HEK293 (cell line): ENCODE measurements around the gene ANKRD33.
A peak's percentile ranks its signal among the peaks of the same experiment; 100 is the strongest.

ENCODE experiments used
- CTCF ChIA-PET: fragments of 350-600 bp; formaldehyde crosslinking; extraction: SDS; loops from one replicate; lab custom pipeline; 2021; ENCODE audit warnings: antibody characterized with exemption; lab: Yijun Ruan, JAX
- POLR2A ChIA-PET: fragments of 300-600 bp; formaldehyde crosslinking; extraction: SDS; loops from one replicate; lab custom pipeline; 2020; ENCODE audit warnings: antibody characterized with exemption, inconsistent platforms; lab: Yijun Ruan, JAX
- H3K27ac ChIP-seq: fragments of 200-500 bp; sonication (Bioruptor generic); 2 replicates; pipeline ENCODE4 v1.5.1; 2014; ENCODE audit warnings: low read depth, low read length, control low read depth, inconsistent platforms; ENCODE audit errors: extremely low read depth
- H3K36me3 ChIP-seq, 2 experiments: fragments of 200-500 bp in 1 of 2; sonication (Bioruptor generic) in 1 of 2; 1 replicate in 1 of 2; 2 replicates in 1 of 2; pipeline ENCODE4 v1.5.1; 2014 to 2017; ENCODE audit warnings: inconsistent platforms in 2 of 2, low read length in 2 of 2; ENCODE audit not compliant: control insufficient read depth in 2 of 2, insufficient read depth in 1 of 2
- H3K4me1 ChIP-seq: fragments of 200-500 bp; sonication (Bioruptor generic); 2 replicates; pipeline ENCODE4 v1.5.1; 2014; ENCODE audit warnings: mild to moderate bottlenecking, low read length, inconsistent platforms; ENCODE audit not compliant: control insufficient read depth, insufficient read depth
- H3K4me3 ChIP-seq: 2 replicates; pipeline ENCODE4 v1.5.1; 2011; ENCODE audit warnings: low read depth, mild to moderate bottlenecking, control low read depth, low read length, moderate library complexity
- H3K9me3 ChIP-seq: fragments of 200-500 bp; sonication (Bioruptor generic); 2 replicates; pipeline ENCODE4 v1.5.1; 2014; ENCODE audit warnings: low read depth, low read length, inconsistent platforms; ENCODE audit not compliant: control insufficient read depth, insufficient read depth
- PRDM10 ChIP-seq: fragments of 450-650 bp; formaldehyde crosslinking; IDR thresholded peaks from 2 replicates; pipeline ENCODE4 v1.5.1; 2016; ENCODE audit warnings: missing biosample characterization, missing genetic modification characterization
- YY1 ChIP-seq: fragments of 450-650 bp; formaldehyde crosslinking; IDR thresholded peaks from 2 replicates; pipeline ENCODE4 v1.5.1; 2018; ENCODE audit warnings: missing biosample characterization, missing genetic modification characterization
- ZBTB10 ChIP-seq: fragments of 450-650 bp; formaldehyde crosslinking; IDR thresholded peaks from 2 replicates; pipeline ENCODE4 v1.5.1; 2016; ENCODE audit warnings: missing biosample characterization, missing genetic modification characterization
- ZBTB48 ChIP-seq: fragments of 450-650 bp; formaldehyde crosslinking; IDR thresholded peaks from 2 replicates; pipeline ENCODE4 v1.5.1; 2016; ENCODE audit warnings: missing biosample characterization, missing genetic modification characterization
- ZBTB6 ChIP-seq: fragments of 450-650 bp; formaldehyde crosslinking; IDR thresholded peaks from 2 replicates; pipeline ENCODE4 v1.5.1; 2017; ENCODE audit warnings: missing biosample characterization, missing genetic modification characterization
- ZBTB7A ChIP-seq: fragments of 450-650 bp; formaldehyde crosslinking; IDR thresholded peaks from 2 replicates; pipeline ENCODE4 v1.5.1; 2016; ENCODE audit warnings: low read depth, missing biosample characterization, missing genetic modification characterization
- ZIC2 ChIP-seq: fragments of 450-650 bp; formaldehyde crosslinking; IDR thresholded peaks from 2 replicates; pipeline ENCODE4 v1.5.1; 2016; ENCODE audit warnings: missing biosample characterization, missing genetic modification characterization
- ZNF184 ChIP-seq: fragments of 450-650 bp; IDR thresholded peaks from 2 replicates; pipeline ENCODE4 v1.5.1; 2018; ENCODE audit warnings: missing biosample characterization, mild to moderate bottlenecking, missing genetic modification characterization
- ZNF2 ChIP-seq: fragments of 450-650 bp; formaldehyde crosslinking; IDR thresholded peaks from 2 replicates; pipeline ENCODE4 v1.5.1; 2016; ENCODE audit warnings: missing biosample characterization, missing genetic modification characterization
- ZNF239 ChIP-seq: fragments of 450-650 bp; formaldehyde crosslinking; IDR thresholded peaks from 2 replicates; pipeline ENCODE4 v1.5.1; 2016; ENCODE audit warnings: missing biosample characterization, missing genetic modification characterization
- ZNF555 ChIP-seq: fragments of 450-650 bp; formaldehyde crosslinking; conservative IDR thresholded peaks from 2 replicates; pipeline ENCODE4 v1.5.1; 2017; ENCODE audit warnings: missing biosample characterization, mild to moderate bottlenecking, missing genetic modification characterization, inconsistent platforms
- ZNF558 ChIP-seq: fragments of 450-650 bp; formaldehyde crosslinking; IDR thresholded peaks from 2 replicates; pipeline ENCODE4 v1.5.1; 2016; ENCODE audit warnings: missing biosample characterization, missing genetic modification characterization
- ZNF561 ChIP-seq: fragments of 450-650 bp; IDR thresholded peaks from 2 replicates; pipeline ENCODE4 v1.5.1; 2018; ENCODE audit warnings: missing biosample characterization, missing genetic modification characterization, borderline replicate concordance
- ZSCAN4 ChIP-seq: fragments of 450-650 bp; formaldehyde crosslinking; IDR thresholded peaks from 2 replicates; pipeline ENCODE4 v1.5.1; 2017; ENCODE audit warnings: missing biosample characterization, missing genetic modification characterization

The ANKRD33 gene

GRCh38 chr12:51921017-51921725 is 33.3 kb downstream of the ANKRD33 start:
- peaks cover 4% of the 10 kb centered on the region; the same call in 1 of the 2 replicates for H3K4me1 ChIP-seq
- H3K27ac ChIP-seq: no peak overlapping the region
- H3K36me3 ChIP-seq: no peaks in the 10 kb centered on the region
- H3K9me3 ChIP-seq: no peaks in the 10 kb centered on the region
- TF ChIP-seq ZIC2 (tag by site-specific recombination): peak; percentile 64
- TF ChIP-seq ZNF184 (tag by site-specific recombination): no peak
- TF ChIP-seq PRDM10 (tag by site-specific recombination): peak; percentile 47
- H3K4me3 ChIP-seq: no peak overlapping the region
- ChIA-PET POLR2A (no interaction called here), CTCF (interaction anchor here (0.5 to 3.6 kb wide), 7 partner anchors 9 to 107 kb away, joined by 3 to 40 read pairs (median 6); no protein-coding TSS in a partner anchor)

GRCh38 chr12:51922146-51922545 is 34.2 kb downstream of the ANKRD33 start:
- H3K36me3 ChIP-seq: no peaks in the 10 kb centered on the region
- no peak overlapping the region for H3K27ac ChIP-seq
- no peak overlapping the region for H3K4me3 ChIP-seq
- ChIA-PET POLR2A (no interaction called here), CTCF (interaction anchor here (0.5 to 3.6 kb wide), 18 partner anchors 10 to 200 kb away, joined by 3 to 40 read pairs (median 6); no protein-coding TSS in a partner anchor)
- H3K4me1 ChIP-seq: peaks cover 4% of the 10 kb centered on the region; the same call in 1 of the 2 replicates
- TF ChIP-seq YY1 (tag by site-specific recombination): no peak
- no peak for TF ChIP-seq ZBTB7A (tag by site-specific recombination)
- H3K9me3 ChIP-seq: no peaks in the 10 kb centered on the region

- POLR2A ChIA-PET: no interaction called here
- Histone ChIP-seq H3K9me3 (no peaks in the 10 kb centered on the region), H3K4me1 (peaks cover 4% of the 10 kb centered on the region; the same call in 1 of the 2 replicates), H3K36me3 (no peaks in the 10 kb centered on the region), H3K4me3 (no peak overlapping the region), H3K27ac (no peak overlapping the region)
- CTCF ChIA-PET: interaction anchor here (0.5 to 3.6 kb wide), 33 partner anchors 8 to 551 kb away, joined by 3 to 40 read pairs (median 4); no protein-coding TSS in a partner anchor
- TF ChIP-seq ZNF239 (no peak), YY1 (tag by site-specific recombination) (0 out of 2 replicates have a peak, but pooled peaks have one; percentile 26)
These were observed 35.0 kb downstream of the ANKRD33 start for GRCh38 chr12:51922762-51923505.

- POLR2A ChIA-PET: no interaction called here
- Histone ChIP-seq H3K4me3 (no peak overlapping the region), H3K27ac (no peak overlapping the region)
- TF ChIP-seq ZNF558 (tag by site-specific recombination): no peak
- no peak for TF ChIP-seq ZBTB10 (tag by site-specific recombination)
- TF ChIP-seq ZNF555 (tag by site-specific recombination): no peak
- no peak for TF ChIP-seq ZBTB6 (tag by site-specific recombination)
- TF ChIP-seq ZSCAN4: no peak
- no peak for TF ChIP-seq ZNF561 (tag by site-specific recombination)
- peak; percentile 41; the same call in 1 of the 2 replicates for TF ChIP-seq ZNF2 (tag by site-specific recombination)
- TF ChIP-seq ZBTB48 (tag by site-specific recombination): no peak
These were observed 35.8 kb downstream of the ANKRD33 start for GRCh38 chr12:51923506-51924365.

More at GRCh38 chr12:51923506-51924365, 35.8 kb downstream of the ANKRD33 start:
- Histone ChIP-seq H3K36me3 (no peaks in the 10 kb centered on the region), H3K4me1 (peaks cover 4% of the 10 kb centered on the region; the same call in 1 of the 2 replicates), H3K9me3 (no peaks in the 10 kb centered on the region)
- CTCF ChIA-PET: interaction anchor here (0.6 to 3.6 kb wide), 27 partner anchors 9 to 552 kb away, joined by 3 to 40 read pairs (median 5); no protein-coding TSS in a partner anchor
